H1 (cell line): ENCODE measurements around the gene CD247. TPM values are rescaled to one million over a fixed set of nuclear protein-coding genes. Genes with fewer than 3 reads are reported as not detected.

Experiments used
- CTCF ChIA-PET: fragments of 300-600 bp; sonication (Branson Sonifier 250); formaldehyde crosslinking; loops from one replicate; lab custom pipeline; 2021; ENCODE audit not compliant: partially characterized antibody; lab: Charles Lee
- POLR2A ChIA-PET: fragments of 300-600 bp; sonication (Branson Sonifier 250); formaldehyde crosslinking; loops from one replicate; lab custom pipeline; 2021; ENCODE audit warnings: inconsistent platforms; ENCODE audit not compliant: partially characterized antibody; lab: Charles Lee
- DNase-seq, 2 experiments: peaks; one replicate each; pipeline versions ENCODE4 v3.0.0 to v3.0.0-alpha.2; 2010 to 2022; ENCODE audit warnings: low spot score in 2 of 2, low read depth in 1 of 2, mixed read lengths in 1 of 2
- FAIRE-seq: peaks from 2 replicates; lab custom pipeline; 2011; peaks lifted over from hg19 to GRCh38; lab: Jason Lieb, UNC
- H2AFZ ChIP-seq: 2 replicates; pipeline ENCODE4 v1.8.1; 2012; ENCODE audit warnings: low read length, inconsistent platforms
- H2AK5ac ChIP-seq: 2 replicates; pipeline ENCODE4 v1.6.1; 2013; ENCODE audit warnings: low read depth, low read length
- H2BK120ac ChIP-seq: replicated peaks from 2 replicates; pipeline ENCODE3; 2013; ENCODE audit warnings: low read depth, low read length, inconsistent platforms
- H2BK12ac ChIP-seq: 2 replicates; pipeline ENCODE4 v1.6.1; 2013; ENCODE audit warnings: low read depth, low read length
- H2BK15ac ChIP-seq: 2 replicates; pipeline ENCODE4 v1.6.1; 2013; ENCODE audit warnings: low read length
- H2BK20ac ChIP-seq: 2 replicates; pipeline ENCODE4 v1.6.1; 2013; ENCODE audit warnings: low read length
- H2BK5ac ChIP-seq: 2 replicates; pipeline ENCODE4 v1.6.1; 2013; ENCODE audit warnings: low read depth, low read length
- H3K14ac ChIP-seq: 2 replicates; pipeline ENCODE4 v1.6.1; 2013; ENCODE audit warnings: inconsistent platforms; ENCODE audit not compliant: insufficient read length
- H3K18ac ChIP-seq: 2 replicates; pipeline ENCODE4 v1.6.1; 2013; ENCODE audit warnings: low read length; ENCODE audit errors: extremely low read depth
- H3K23ac ChIP-seq: 2 replicates; pipeline ENCODE4 v1.6.1; 2013; ENCODE audit warnings: inconsistent platforms; ENCODE audit not compliant: insufficient read length
- H3K23me2 ChIP-seq: 2 replicates; pipeline ENCODE4 v1.6.1; 2013; ENCODE audit warnings: low read depth, low read length
- H3K27ac ChIP-seq: 2 replicates; pipeline ENCODE4 v1.6.1; 2011; ENCODE audit warnings: low read depth, low read length, inconsistent platforms
- H3K27me3 ChIP-seq, 4 experiments: replicated peaks in 1 of 4; 1 replicate in 1 of 4; 2 replicates in 3 of 4; pipeline versions ENCODE4 v1.6.1 to v1.8.1; 2011 to 2013; ENCODE audit warnings: low read length in 3 of 4, mild to moderate bottlenecking in 3 of 4, inconsistent platforms in 2 of 4, mixed read lengths in 2 of 4, moderate library complexity in 1 of 4; ENCODE audit not compliant: control insufficient read depth in 3 of 4, insufficient read depth in 3 of 4; ENCODE audit errors: extremely low read depth in 1 of 4
- H3K36me3 ChIP-seq, 4 experiments: 2 replicates each; pipeline versions ENCODE4 v1.6.1 to v1.8.1; 2011 to 2013; ENCODE audit warnings: mild to moderate bottlenecking in 4 of 4, low read length in 3 of 4, moderate library complexity in 2 of 4, control low read depth in 1 of 4, inconsistent platforms in 1 of 4; ENCODE audit not compliant: insufficient read depth in 4 of 4, control insufficient read depth in 2 of 4
- H3K4ac ChIP-seq: replicated peaks from 2 replicates; pipeline ENCODE3; 2013; ENCODE audit warnings: low read length, low read depth, mixed read lengths, inconsistent platforms; ENCODE audit not compliant: insufficient read length
- H3K4me1 ChIP-seq, 4 experiments: replicated peaks in 1 of 4; 1 replicate in 1 of 4; 2 replicates in 3 of 4; pipeline versions ENCODE4 v1.6.1 to v1.8.1; 2011 to 2013; ENCODE audit warnings: low read length in 3 of 4, inconsistent platforms in 2 of 4, mixed read lengths in 1 of 4; ENCODE audit not compliant: insufficient read depth in 4 of 4, control insufficient read depth in 3 of 4
- H3K4me2 ChIP-seq, 2 experiments: 2 replicates each; pipeline versions ENCODE4 v1.6.1 to v1.8.1; 2011 to 2013; ENCODE audit warnings: low read depth in 2 of 2, low read length in 2 of 2, control low read depth in 1 of 2, inconsistent platforms in 1 of 2, mild to moderate bottlenecking in 1 of 2; ENCODE audit not compliant: insufficient read depth in 1 of 2
- H3K4me3 ChIP-seq, 4 experiments: fragments of 200-600, 300-600 bp in 1 of 4; sonication (generic), shearing (Covaris generic), sonication (Bioruptor Twin) in 1 of 4; 2 replicates each; pipeline versions ENCODE4 v1.5.1 to v1.8.1; 2011 to 2016; ENCODE audit warnings: low read length in 4 of 4, low read depth in 3 of 4, control low read depth in 2 of 4, inconsistent platforms in 2 of 4, mild to moderate bottlenecking in 2 of 4, mixed read lengths in 1 of 4, moderate library complexity in 1 of 4; ENCODE audit not compliant: insufficient read depth in 2 of 4; ENCODE audit errors: extremely low read depth in 1 of 4
- H3K56ac ChIP-seq: replicated peaks from 2 replicates; pipeline ENCODE3; 2013; ENCODE audit warnings: low read depth, mild to moderate bottlenecking, mixed read lengths, low read length, inconsistent platforms; ENCODE audit not compliant: insufficient read length
- H3K79me1 ChIP-seq: 2 replicates; pipeline ENCODE4 v1.6.1; 2013; ENCODE audit warnings: low read depth, low read length, control low read depth
- H3K79me2 ChIP-seq, 2 experiments: 2 replicates each; pipeline versions ENCODE4 v1.6.1 to v1.8.1; 2012 to 2013; ENCODE audit warnings: low read length in 2 of 2, mild to moderate bottlenecking in 2 of 2, inconsistent platforms in 1 of 2; ENCODE audit not compliant: insufficient read depth in 2 of 2, control insufficient read depth in 1 of 2
- H3K9ac ChIP-seq, 4 experiments: replicated peaks in 1 of 4; 1 replicate in 1 of 4; 2 replicates in 3 of 4; pipeline versions ENCODE4 v1.6.1 to v1.8.1; 2011 to 2013; ENCODE audit warnings: low read depth in 3 of 4, low read length in 3 of 4, control low read depth in 2 of 4, mild to moderate bottlenecking in 2 of 4, moderate library complexity in 2 of 4, inconsistent platforms in 1 of 4; ENCODE audit errors: extremely low read depth in 1 of 4
- H3K9me3 ChIP-seq, 2 experiments: 2 replicates each; pipeline versions ENCODE4 v1.6.1 to v1.8.1; 2012 to 2013; ENCODE audit warnings: mild to moderate bottlenecking in 2 of 2, moderate library complexity in 2 of 2, control low read depth in 1 of 2, inconsistent platforms in 1 of 2, low read depth in 1 of 2, low read length in 1 of 2, mixed read lengths in 1 of 2; ENCODE audit not compliant: insufficient read depth in 2 of 2
- H4K20me1 ChIP-seq, 2 experiments: replicated peaks in 1 of 2; 2 replicates each; pipeline versions ENCODE3 to v1.8.1; 2011 to 2013; ENCODE audit warnings: inconsistent platforms in 2 of 2, low read length in 2 of 2, mild to moderate bottlenecking in 1 of 2; ENCODE audit not compliant: insufficient read depth in 2 of 2, control insufficient read depth in 1 of 2
- H4K5ac ChIP-seq: 2 replicates; pipeline ENCODE4 v1.6.1; 2013; ENCODE audit warnings: low read length, low read depth, mixed read lengths, inconsistent platforms; ENCODE audit not compliant: insufficient read length
- H4K8ac ChIP-seq: 2 replicates; pipeline ENCODE4 v1.8.0; 2013; ENCODE audit warnings: mild to moderate bottlenecking, moderate library complexity, low read length, inconsistent platforms; ENCODE audit not compliant: insufficient read depth; ENCODE audit errors: extremely low read depth
- H4K91ac ChIP-seq: replicated peaks from 2 replicates; pipeline ENCODE3; 2013; ENCODE audit warnings: low read length, mixed read lengths, inconsistent platforms; ENCODE audit not compliant: insufficient read length
- ASH2L ChIP-seq: fragments of 200-600, 300-600 bp; sonication (generic); IDR thresholded peaks from one replicate; pipeline ENCODE4 v1.7.1; 2017; ENCODE audit warnings: low read length
- FOSL1 ChIP-seq: IDR thresholded peaks from 2 replicates; pipeline ENCODE4 v1.6.1; 2011; ENCODE audit warnings: mild to moderate bottlenecking, low read depth, low read length, moderate library complexity; ENCODE audit not compliant: insufficient read depth
- HDAC2 ChIP-seq, 2 experiments: fragments of 300-600 bp in 1 of 2; sonication (generic) in 1 of 2; IDR thresholded peaks; 2 replicates each; pipeline ENCODE4 v1.6.1; 2011 to 2012; ENCODE audit warnings: low read depth in 2 of 2, low read length in 2 of 2, mild to moderate bottlenecking in 2 of 2, moderate library complexity in 2 of 2, borderline replicate concordance in 1 of 2, inconsistent platforms in 1 of 2
- MAX ChIP-seq: IDR thresholded peaks from 2 replicates; pipeline ENCODE4 v1.6.1; 2012; ENCODE audit warnings: inconsistent platforms
- PHF8 ChIP-seq: fragments of 200-600 bp; sonication (generic); conservative IDR thresholded peaks from 2 replicates; pipeline ENCODE4 v1.7.1; 2012; ENCODE audit warnings: low read depth, mild to moderate bottlenecking, inconsistent platforms, low read length, moderate library complexity
- RAD21 ChIP-seq, 2 experiments: IDR thresholded peaks in 1 of 2; conservative IDR thresholded peaks in 1 of 2; 2 replicates each; pipeline ENCODE4 v1.6.1; 2011; ENCODE audit warnings: low read depth in 2 of 2, low read length in 2 of 2, improper control_type of control experiment in 1 of 2, inconsistent platforms in 1 of 2, mild to moderate bottlenecking in 1 of 2, moderate library complexity in 1 of 2
- SP4 ChIP-seq: IDR thresholded peaks from 2 replicates; pipeline ENCODE4 v1.6.1; 2012; ENCODE audit warnings: low read length, inconsistent platforms
- SUZ12 ChIP-seq: fragments of 200-600 bp; sonication (generic); IDR thresholded peaks from 2 replicates; pipeline ENCODE4 v1.6.1; 2012; ENCODE audit warnings: mild to moderate bottlenecking, inconsistent platforms, low read length, moderate library complexity, mixed read lengths
- TEAD4 ChIP-seq: IDR thresholded peaks from 2 replicates; pipeline ENCODE4 v1.6.1; 2012; ENCODE audit warnings: low read depth, low read length, inconsistent platforms, mixed read lengths
- WGBS, 2 experiments: shearing (Covaris generic) in 1 of 2; methylation state at CpG; one replicate each; pipeline versions ENCODE4 v1.1.6 to v1.1.7; 2013 to 2015; ENCODE audit warnings: low lambda C conversion rate in 2 of 2, mixed read lengths in 2 of 2, inconsistent platforms in 1 of 2, low coverage in 1 of 2, missing lambda C conversion rate in 1 of 2; ENCODE audit not compliant: insufficient replicate concordance in 2 of 2, insufficient coverage in 1 of 2, insufficient read length in 1 of 2; ENCODE audit errors: extremely low coverage in 1 of 2, missing lambda C conversion rate in 1 of 2; 5-methylcytosine and 5-hydroxymethylcytosine counted together
- polyA plus RNA-seq, 7 experiments: library from polyadenylated mRNA; depleted of rRNA in 3 of 7; stranded (reverse) in 5 of 7; unstranded in 2 of 7; fragments of >200 nt in 5 of 7; fragments of 200-250 nt in 2 of 7; gene quantifications; 1 replicate in 5 of 7; 2 replicates in 1 of 7; 4 replicates in 1 of 7; pipeline versions ENCODE4 v1.2.1 to v1.2.3, GENCODE V29; 2011 to 2013; ENCODE audit warnings: missing spikeins in 2 of 7, mixed read lengths in 2 of 7
- total RNA-seq: library from RNA; stranded (reverse); fragmentation: NEBNext Ultra II Directional; extraction: Animal tissue kit (Norgen Biotek cat#: 25700); gene quantifications from 2 replicates; pipeline ENCODE4 v1.2.1, GENCODE V29; 2021

The CD247 gene
- total and polyA plus RNA-seq, 2 of the 8 experiments (the other 6 are each of a cell fraction or from before 2014, with no cell fraction given): 2.0 to 2.2 TPM

GRCh38 chr1:167454894-167455785, 63.2 kb downstream of the CD247 start:
- DNase-seq (peak in 1 of 2 experiments; percentile 79), FAIRE-seq (no peak)
- Histone ChIP-seq H3K36me3 (no peaks in the 10 kb centered on the region), H3K79me2 (no peaks in the 10 kb centered on the region), H2BK120ac (no peak overlapping the region), H3K27me3 (peaks cover 0 to 28% (median 24%) of the 10 kb centered on the region in 4 experiments; a peak in 6 of 7 replicates), H2BK5ac (peak overlapping the region; percentile 52; the same call in 1 of the 2 replicates), H4K5ac (peak overlapping the region; percentile 6), H3K4ac (no peak overlapping the region), H3K4me2 (peak overlapping the region; percentile 88 to 93), H4K91ac (peak overlapping the region; percentile 88), H2BK20ac (no peak overlapping the region), H3K27ac (no peak overlapping the region), H3K14ac (no peak overlapping the region), H3K79me1 (no peaks in the 10 kb centered on the region), H3K9ac (no peak overlapping the region; a peak in 3 of 7 replicates), H2AK5ac (no peak overlapping the region), H2AFZ (no peak overlapping the region), H3K56ac (no peak overlapping the region), H3K18ac (peak overlapping the region; percentile 60), H3K4me3 (peak overlapping the region; percentile 61 to 67 (median 64)), H3K4me1 (peaks cover 0 to 15% (median 4%) of the 10 kb centered on the region in 4 experiments; a peak in 6 of 7 replicates), H3K9me3 (no peaks in the 10 kb centered on the region), H2BK15ac (0 out of 2 replicates have a peak overlapping the region, but pooled peaks have one; percentile 81), H3K23me2 (peaks cover 10% of the 10 kb centered on the region; the same call in 1 of the 2 replicates), H4K20me1 (no peaks in the 10 kb centered on the region), H3K23ac (no peak overlapping the region), H4K8ac (peak overlapping the region; percentile 83; the same call in 1 of the 2 replicates), H2BK12ac (0 out of 2 replicates have a peak overlapping the region, but pooled peaks have one; percentile 9)
- WGBS, 2 experiments: 1% methylated on average over 49 of the region's 85 CpGs; no CpG with 5 or more reads in 1 of the 2 experiments
- CTCF ChIA-PET: interaction anchor here (0.8 to 6.3 kb wide), 19 partner anchors 12 to 396 kb away, joined by 3 to 54 read pairs (median 5); no protein-coding TSS in a partner anchor
- POLR2A ChIA-PET: interaction anchor here (0.6 to 2.6 kb wide), 8 partner anchors 10 to 235 kb away, joined by 3 to 8 read pairs (median 3); partner anchors contain the start of gene POU2F1
- TF ChIP-seq ASH2L: peak; percentile 65
- TF ChIP-seq FOSL1: no peak
- peak; percentile 35 for TF ChIP-seq MAX
- TF ChIP-seq RAD21 (IDR thresholded peaks at IDR 0.05 in 1 of 2, conservative IDR thresholded peaks at IDR 0.05 in 1 of 2; ENCODE audit: low read depth in 2 of 2, low read length in 2 of 2): peak in 1 of 2 experiments; percentile 2; a peak in 1 of 4 replicates
- no peak for TF ChIP-seq SP4
- peak; percentile 65; the same call in 1 of the 2 replicates for TF ChIP-seq SUZ12
- peak; percentile 20; the same call in 1 of the 2 replicates for TF ChIP-seq PHF8
- TF ChIP-seq HDAC2 (IDR thresholded peaks at IDR 0.05; ENCODE audit: borderline replicate concordance in 1 of 2, low read depth in 2 of 2, low read length in 2 of 2): 0 out of 4 replicates have a peak, but pooled peaks of 1 of the 2 experiments have one; percentile 5
- no peak for TF ChIP-seq TEAD4
